MM.1S (cell line): ENCODE data around the gene KLC1.

Experiments used
- DNase-seq: peaks from one replicate; pipeline ENCODE4 v3.0.0-alpha.2; 2015
- H2AFZ ChIP-seq: fragments of 300-600 bp; sonication (generic); 2 replicates; pipeline ENCODE4 v1.6.0; 2016; ENCODE audit warnings: antibody characterized with exemption, low read length
- H3F3A ChIP-seq: fragments of 300-600 bp; sonication (generic); 2 replicates; pipeline ENCODE4 v1.6.1; 2016; ENCODE audit warnings: mild to moderate bottlenecking, antibody characterized with exemption, low read length, moderate library complexity, mixed read lengths; ENCODE audit not compliant: insufficient read depth
- H3K27ac ChIP-seq: fragments of 300-600 bp; sonication (generic); 2 replicates; pipeline ENCODE4 v1.5.1; 2016; ENCODE audit warnings: mild to moderate bottlenecking, low read length
- H3K27me3 ChIP-seq: fragments of 300-600 bp; sonication (generic); replicated peaks from 2 replicates; pipeline ENCODE4 v1.6.0; 2016; ENCODE audit warnings: low read length; ENCODE audit not compliant: insufficient read depth
- H3K36me3 ChIP-seq: fragments of 300-600 bp; sonication (generic); replicated peaks from 2 replicates; pipeline ENCODE4 v1.6.1; 2016; ENCODE audit warnings: mild to moderate bottlenecking, low read length, mixed read lengths; ENCODE audit not compliant: insufficient read depth
- H3K4me1 ChIP-seq: fragments of 300-600 bp; sonication (generic); 2 replicates; pipeline ENCODE4 v1.6.1; 2016; ENCODE audit warnings: low read length, mixed read lengths
- H3K4me2 ChIP-seq: fragments of 300-600 bp; sonication (generic); 2 replicates; pipeline ENCODE4 v1.6.0; 2016; ENCODE audit warnings: low read depth, low read length
- H3K4me3 ChIP-seq: fragments of 300-600 bp; sonication (generic); 2 replicates; pipeline ENCODE4 v1.5.1; 2016; ENCODE audit warnings: low read length, mixed read lengths
- H3K79me2 ChIP-seq: fragments of 300-600 bp; sonication (generic); 2 replicates; pipeline ENCODE4 v1.6.1; 2016; ENCODE audit warnings: mixed run types, low read length, mixed read lengths
- H3K9ac ChIP-seq: fragments of 300-600 bp; sonication (generic); 2 replicates; pipeline ENCODE4 v1.6.1; 2016; ENCODE audit warnings: low read length, mixed read lengths
- H3K9me2 ChIP-seq: fragments of 300-600 bp; sonication (generic); replicated peaks from 2 replicates; pipeline ENCODE4 v1.6.1; 2016; ENCODE audit warnings: mild to moderate bottlenecking, low read length, mixed read lengths; ENCODE audit not compliant: insufficient read depth
- H3K9me3 ChIP-seq: fragments of 300-600 bp; sonication (generic); replicated peaks from 2 replicates; pipeline ENCODE4 v1.6.1; 2016; ENCODE audit warnings: mild to moderate bottlenecking, low read length, mixed read lengths; ENCODE audit not compliant: insufficient read depth
- H4K20me1 ChIP-seq: fragments of 300-600 bp; sonication (generic); 2 replicates; pipeline ENCODE4 v1.6.1; 2016; ENCODE audit warnings: mild to moderate bottlenecking, low read length, moderate library complexity, mixed read lengths; ENCODE audit not compliant: insufficient read depth
- EZH2 ChIP-seq: fragments of 300-600 bp; sonication (generic); optimal IDR thresholded peaks from 2 replicates; pipeline ENCODE3; 2017; ENCODE audit warnings: low read depth, mild to moderate bottlenecking, antibody characterized with exemption, low read length, mixed read lengths
- EZH2phosphoT487 ChIP-seq: fragments of 300-600 bp; sonication (generic); IDR thresholded peaks from 2 replicates; pipeline ENCODE4 v1.6.1; 2018; ENCODE audit warnings: antibody characterized with exemption, low read length
- TF ChIP-seq, protein P1 (sequence below): fragments of 300-600 bp; sonication (generic); IDR thresholded peaks from 2 replicates; pipeline ENCODE4 v1.5.1; 2016; ENCODE audit warnings: antibody characterized with exemption, low read length, mixed read lengths

Gene KLC1

DNA sequence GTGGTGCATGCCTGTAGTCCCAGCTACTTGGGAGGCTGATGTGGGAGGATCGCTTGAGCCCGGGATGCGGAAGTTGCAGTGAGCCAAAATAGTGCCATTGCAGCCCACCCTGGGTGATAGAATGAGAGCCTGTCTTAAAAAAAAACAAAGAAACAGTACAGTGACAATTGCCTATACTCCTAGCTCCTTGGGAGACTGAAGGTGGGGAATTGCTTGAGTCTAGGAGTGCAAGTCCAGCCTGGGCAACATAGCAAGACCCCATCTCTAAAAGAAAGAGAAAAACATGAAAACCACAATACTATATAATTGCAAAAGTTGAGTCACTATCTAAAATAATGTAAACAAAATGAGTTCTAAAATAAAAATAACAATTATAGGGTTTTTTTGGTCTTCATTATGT, 20.0 kb downstream of the KLC1 start:
- H2AFZ ChIP-seq: no peak overlapping the region
- no peaks in the 10 kb centered on the region for H3K4me1 ChIP-seq
- H3K4me3 ChIP-seq: no peak overlapping the region
- no peaks in the 10 kb centered on the region for H3F3A ChIP-seq
- H3K4me2 ChIP-seq: no peak overlapping the region
- H4K20me1 ChIP-seq: no peaks in the 10 kb centered on the region
- H3K9ac ChIP-seq: no peak overlapping the region
- H3K9me2 ChIP-seq: no peaks in the 10 kb centered on the region
- peaks cover 92% of the 10 kb centered on the region for H3K79me2 ChIP-seq
- TF ChIP-seq EZH2 (no peak), EZH2phosphoT487 (no peak)
- TF ChIP-seq, protein P1, sequence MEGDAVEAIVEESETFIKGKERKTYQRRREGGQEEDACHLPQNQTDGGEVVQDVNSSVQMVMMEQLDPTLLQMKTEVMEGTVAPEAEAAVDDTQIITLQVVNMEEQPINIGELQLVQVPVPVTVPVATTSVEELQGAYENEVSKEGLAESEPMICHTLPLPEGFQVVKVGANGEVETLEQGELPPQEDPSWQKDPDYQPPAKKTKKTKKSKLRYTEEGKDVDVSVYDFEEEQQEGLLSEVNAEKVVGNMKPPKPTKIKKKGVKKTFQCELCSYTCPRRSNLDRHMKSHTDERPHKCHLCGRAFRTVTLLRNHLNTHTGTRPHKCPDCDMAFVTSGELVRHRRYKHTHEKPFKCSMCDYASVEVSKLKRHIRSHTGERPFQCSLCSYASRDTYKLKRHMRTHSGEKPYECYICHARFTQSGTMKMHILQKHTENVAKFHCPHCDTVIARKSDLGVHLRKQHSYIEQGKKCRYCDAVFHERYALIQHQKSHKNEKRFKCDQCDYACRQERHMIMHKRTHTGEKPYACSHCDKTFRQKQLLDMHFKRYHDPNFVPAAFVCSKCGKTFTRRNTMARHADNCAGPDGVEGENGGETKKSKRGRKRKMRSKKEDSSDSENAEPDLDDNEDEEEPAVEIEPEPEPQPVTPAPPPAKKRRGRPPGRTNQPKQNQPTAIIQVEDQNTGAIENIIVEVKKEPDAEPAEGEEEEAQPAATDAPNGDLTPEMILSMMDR: no peak
- no peaks in the 10 kb centered on the region for H3K27me3 ChIP-seq
- H3K27ac ChIP-seq: no peak overlapping the region
- no peaks in the 10 kb centered on the region for H3K36me3 ChIP-seq
- no peaks in the 10 kb centered on the region for H3K9me3 ChIP-seq
- DNase-seq: no peak

DNA sequence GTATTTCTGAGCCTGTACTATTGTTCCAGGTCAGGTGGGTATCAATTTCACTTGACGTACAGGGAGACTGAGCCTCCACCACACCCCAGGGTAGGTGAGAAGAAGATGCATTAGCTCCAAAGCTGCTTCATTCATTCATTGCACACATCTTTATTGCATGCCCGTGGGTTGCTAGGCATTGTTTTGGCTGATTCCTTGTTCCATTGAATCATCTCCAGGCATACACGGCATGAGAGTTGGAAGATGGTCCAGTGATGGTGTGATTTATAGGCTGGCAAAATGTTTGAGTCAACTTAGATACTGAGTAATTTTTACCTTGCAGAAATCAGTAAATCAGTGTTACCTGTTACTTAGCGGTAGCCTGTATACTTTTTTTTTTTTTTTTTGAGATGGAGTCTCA, 21.2 kb downstream of the KLC1 start:
- Histone ChIP-seq H3F3A (no peaks in the 10 kb centered on the region), H2AFZ (no peak overlapping the region), H3K4me1 (no peaks in the 10 kb centered on the region), H3K27me3 (no peaks in the 10 kb centered on the region), H3K79me2 (peaks cover 86% of the 10 kb centered on the region), H3K4me3 (no peak overlapping the region), H4K20me1 (no peaks in the 10 kb centered on the region), H3K27ac (no peak overlapping the region), H3K9me2 (no peaks in the 10 kb centered on the region), H3K4me2 (no peak overlapping the region), H3K9ac (no peak overlapping the region), H3K9me3 (no peaks in the 10 kb centered on the region), H3K36me3 (peaks cover 4% of the 10 kb centered on the region; the same call in 1 of the 2 replicates)
- no peak for TF ChIP-seq EZH2
- TF ChIP-seq EZH2phosphoT487: no peak
- TF ChIP-seq, protein P1: no peak
- no peak for DNase-seq

DNA sequence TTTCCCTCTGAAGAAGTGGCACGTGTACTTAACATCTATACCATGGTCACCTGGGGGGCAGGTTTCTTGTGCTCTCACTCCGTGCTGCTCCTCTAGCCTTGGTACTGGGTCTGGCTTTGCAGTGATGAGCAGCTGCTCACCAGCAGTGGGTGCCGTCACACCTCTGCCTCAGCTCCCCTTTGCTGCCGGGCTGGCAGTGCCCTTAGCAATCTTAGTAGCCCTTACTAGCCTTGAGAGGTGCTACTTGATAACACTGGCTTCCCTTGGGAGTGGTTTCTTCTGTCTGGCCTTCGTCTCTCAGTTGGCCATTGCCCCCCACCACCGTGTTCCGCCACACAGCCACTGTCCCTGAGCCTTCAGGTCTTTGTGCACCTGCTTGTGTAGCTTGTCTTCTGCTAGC, 22.6 kb downstream of the KLC1 start:
- Histone ChIP-seq H4K20me1 (no peaks in the 10 kb centered on the region), H2AFZ (no peak overlapping the region), H3K27ac (no peak overlapping the region), H3K79me2 (peaks cover 82% of the 10 kb centered on the region), H3K4me1 (no peaks in the 10 kb centered on the region), H3K27me3 (no peaks in the 10 kb centered on the region), H3K4me3 (no peak overlapping the region), H3K36me3 (peaks cover 4% of the 10 kb centered on the region; the same call in 1 of the 2 replicates), H3F3A (no peaks in the 10 kb centered on the region), H3K9ac (no peak overlapping the region), H3K9me2 (no peaks in the 10 kb centered on the region), H3K9me3 (no peaks in the 10 kb centered on the region), H3K4me2 (no peak overlapping the region)
- DNase-seq: no peak
- no peak for TF ChIP-seq EZH2phosphoT487
- no peak for TF ChIP-seq EZH2
- TF ChIP-seq, protein P1: no peak
